Lung (tissue), 12 donors: ENCODE measurements around the gene AAR2. TPM values are rescaled to one million over a fixed set of nuclear protein-coding genes. Genes with fewer than 3 reads are reported as not detected.

Experiments used
- ATAC-seq: fragments of 200-7000 bp; cut with Tn5 transposase; one replicate; pipeline ENCODE4 v1.9.1; 2020; ENCODE audit warnings: moderate number of reproducible peaks; ENCODE audit not compliant: insufficient read depth, low FRiP score
- DNase-seq, 3 donors: peaks; one replicate each; pipeline ENCODE4 v3.0.0-alpha.2; 2013 to 2017
- H3K27ac ChIP-seq, 2 donors: one replicate each; pipeline ENCODE4 v1.5.1; 2013; ENCODE audit warnings: mild to moderate bottlenecking in 2 of 2, moderate library complexity in 2 of 2, control low read depth in 1 of 2, inconsistent platforms in 1 of 2, low read depth in 1 of 2, low read length in 1 of 2
- H3K27me3 ChIP-seq, 3 donors: one replicate each; pipeline ENCODE4 v1.5.1; 2013; ENCODE audit warnings: low read length in 2 of 3; ENCODE audit not compliant: control insufficient read depth in 3 of 3, insufficient read depth in 3 of 3
- H3K36me3 ChIP-seq, 4 donors: one replicate each; pipeline ENCODE4 v1.5.1; 2013; ENCODE audit warnings: low read length in 4 of 4, mild to moderate bottlenecking in 1 of 4, moderate library complexity in 1 of 4; ENCODE audit not compliant: control insufficient read depth in 4 of 4, insufficient read depth in 4 of 4
- H3K4me1 ChIP-seq, 5 donors: one replicate each; pipeline ENCODE4 v1.5.1; 2013; ENCODE audit warnings: low read length in 5 of 5, mild to moderate bottlenecking in 2 of 5, moderate library complexity in 1 of 5; ENCODE audit not compliant: control insufficient read depth in 5 of 5, insufficient read depth in 5 of 5
- H3K4me3 ChIP-seq: one replicate; pipeline ENCODE4 v1.5.1; 2013; ENCODE audit warnings: mild to moderate bottlenecking, control low read depth, moderate library complexity
- H3K9ac ChIP-seq, 2 donors: one replicate each; pipeline ENCODE4 v1.5.1; 2013; ENCODE audit warnings: low read length in 2 of 2, control low read depth in 1 of 2; ENCODE audit not compliant: insufficient read depth in 1 of 2
- H3K9me3 ChIP-seq, 4 donors: one replicate each; pipeline ENCODE4 v1.5.1; 2013; ENCODE audit warnings: low read length in 3 of 4, mild to moderate bottlenecking in 1 of 4, moderate library complexity in 1 of 4; ENCODE audit not compliant: control insufficient read depth in 4 of 4, insufficient read depth in 3 of 4
- WGBS, 2 donors: extraction: QIAGEN DNeasy Blood & Tissue Kit; methylation state at CpG; one replicate each; pipeline ENCODE4 v1.1.7; 2013; 5-methylcytosine and 5-hydroxymethylcytosine counted together
- polyA plus RNA-seq, 2 donors: library from polyadenylated mRNA; stranded (reverse); fragments of 200-250 nt; gene quantifications; one replicate each; pipeline ENCODE4 v1.2.1, GENCODE V29; 2013
- total RNA-seq, 2 donors: library from RNA; depleted of rRNA in 1 of 2; stranded (reverse); fragments of >200 nt in 1 of 2; gene quantifications; one replicate each; pipeline ENCODE4 v1.2.1, GENCODE V29; 2014 to 2021
- TF ChIP-seq, protein P1 (sequence below): IDR thresholded peaks from 2 replicates; pipeline ENCODE4 v1.5.1; 2012; ENCODE audit warnings: mild to moderate bottlenecking; ENCODE audit errors: control extremely low read depth, extremely low read depth
- donor health status: control.
- donor health status: control.
- donor health status: Bipolar disorder and iron deficiency.
- donor health status: healthy.
- donor health status: DM: yes; HTN: yes; CAD: no.

Gene AAR2
- total and polyA plus RNA-seq, 4 donors = 18.1 to 31.2 (median 29.3) TPM

DNA sequence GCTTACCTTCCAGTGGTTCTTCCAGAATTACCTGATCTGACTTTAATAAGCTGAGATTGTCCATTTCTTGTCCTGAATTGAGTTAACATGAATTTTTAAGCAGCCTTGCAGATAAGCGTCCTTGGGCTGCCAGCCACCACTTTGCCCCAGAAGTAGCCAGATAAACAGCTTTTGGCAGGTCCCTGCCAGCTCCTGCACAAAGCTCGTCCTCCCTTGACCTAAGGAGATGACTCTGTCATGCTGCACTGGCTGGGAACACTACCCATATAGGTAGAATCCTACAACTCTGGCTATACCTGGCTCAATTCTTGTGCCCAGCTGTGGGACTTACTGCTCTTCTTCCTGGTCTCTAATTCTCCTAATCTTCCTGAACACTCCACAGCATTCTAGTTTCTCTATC is 39.6 kb upstream of the AAR2 start:
- no peak for ATAC-seq
- WGBS, 2 donors = 78 to 80% methylated on average over 2 of the region's 2 CpGs

DNA sequence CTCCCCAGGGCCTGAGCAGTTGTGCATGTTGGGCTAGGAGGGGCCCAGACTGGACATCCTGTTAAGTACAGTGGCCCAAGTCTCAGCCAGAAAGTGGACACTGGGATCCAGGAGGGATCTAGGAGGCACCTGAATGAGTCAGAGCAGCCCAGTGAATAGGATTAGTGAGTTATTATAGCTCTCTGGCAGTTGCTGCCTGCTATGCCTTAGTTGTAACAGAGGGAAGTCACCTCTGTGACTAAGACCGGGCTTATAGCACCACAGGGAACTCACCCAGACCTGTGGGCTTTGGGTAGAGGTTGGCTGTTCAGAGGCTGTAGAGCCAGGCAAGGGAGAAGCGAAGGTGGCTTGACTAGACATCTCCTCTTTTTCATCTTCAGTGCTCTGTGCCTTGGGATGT is 39.0 kb upstream of the AAR2 start:
- TF ChIP-seq, protein P1, sequence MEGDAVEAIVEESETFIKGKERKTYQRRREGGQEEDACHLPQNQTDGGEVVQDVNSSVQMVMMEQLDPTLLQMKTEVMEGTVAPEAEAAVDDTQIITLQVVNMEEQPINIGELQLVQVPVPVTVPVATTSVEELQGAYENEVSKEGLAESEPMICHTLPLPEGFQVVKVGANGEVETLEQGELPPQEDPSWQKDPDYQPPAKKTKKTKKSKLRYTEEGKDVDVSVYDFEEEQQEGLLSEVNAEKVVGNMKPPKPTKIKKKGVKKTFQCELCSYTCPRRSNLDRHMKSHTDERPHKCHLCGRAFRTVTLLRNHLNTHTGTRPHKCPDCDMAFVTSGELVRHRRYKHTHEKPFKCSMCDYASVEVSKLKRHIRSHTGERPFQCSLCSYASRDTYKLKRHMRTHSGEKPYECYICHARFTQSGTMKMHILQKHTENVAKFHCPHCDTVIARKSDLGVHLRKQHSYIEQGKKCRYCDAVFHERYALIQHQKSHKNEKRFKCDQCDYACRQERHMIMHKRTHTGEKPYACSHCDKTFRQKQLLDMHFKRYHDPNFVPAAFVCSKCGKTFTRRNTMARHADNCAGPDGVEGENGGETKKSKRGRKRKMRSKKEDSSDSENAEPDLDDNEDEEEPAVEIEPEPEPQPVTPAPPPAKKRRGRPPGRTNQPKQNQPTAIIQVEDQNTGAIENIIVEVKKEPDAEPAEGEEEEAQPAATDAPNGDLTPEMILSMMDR = no peak
- no peak overlapping the region for H3K27ac ChIP-seq
- WGBS, 2 donors = 96 to 100% methylated on average over 2 of the region's 2 CpGs
- no peaks in the 10 kb centered on the region for H3K9me3 ChIP-seq
- H3K9ac ChIP-seq = no peak overlapping the region
- no peak overlapping the region for H3K4me3 ChIP-seq
- no peaks in the 10 kb centered on the region for H3K27me3 ChIP-seq
- no peak for ATAC-seq
- no peak for DNase-seq
- H3K4me1 ChIP-seq = no peaks in the 10 kb centered on the region
- peaks cover 0 to 33% (median 9%) of the 10 kb centered on the region in 4 donors for H3K36me3 ChIP-seq

More for the DNA sequence above, 39.6 kb upstream of the AAR2 start:
- Histone ChIP-seq H3K4me3 (no peak overlapping the region), H3K27me3 (no peaks in the 10 kb centered on the region), H3K27ac (no peak overlapping the region), H3K9ac (no peak overlapping the region), H3K36me3 (peaks cover 0 to 33% (median 9%) of the 10 kb centered on the region in 4 donors), H3K9me3 (no peaks in the 10 kb centered on the region), H3K4me1 (no peaks in the 10 kb centered on the region)
- TF ChIP-seq, protein P1 = no peak
- DNase-seq = no peak

DNA sequence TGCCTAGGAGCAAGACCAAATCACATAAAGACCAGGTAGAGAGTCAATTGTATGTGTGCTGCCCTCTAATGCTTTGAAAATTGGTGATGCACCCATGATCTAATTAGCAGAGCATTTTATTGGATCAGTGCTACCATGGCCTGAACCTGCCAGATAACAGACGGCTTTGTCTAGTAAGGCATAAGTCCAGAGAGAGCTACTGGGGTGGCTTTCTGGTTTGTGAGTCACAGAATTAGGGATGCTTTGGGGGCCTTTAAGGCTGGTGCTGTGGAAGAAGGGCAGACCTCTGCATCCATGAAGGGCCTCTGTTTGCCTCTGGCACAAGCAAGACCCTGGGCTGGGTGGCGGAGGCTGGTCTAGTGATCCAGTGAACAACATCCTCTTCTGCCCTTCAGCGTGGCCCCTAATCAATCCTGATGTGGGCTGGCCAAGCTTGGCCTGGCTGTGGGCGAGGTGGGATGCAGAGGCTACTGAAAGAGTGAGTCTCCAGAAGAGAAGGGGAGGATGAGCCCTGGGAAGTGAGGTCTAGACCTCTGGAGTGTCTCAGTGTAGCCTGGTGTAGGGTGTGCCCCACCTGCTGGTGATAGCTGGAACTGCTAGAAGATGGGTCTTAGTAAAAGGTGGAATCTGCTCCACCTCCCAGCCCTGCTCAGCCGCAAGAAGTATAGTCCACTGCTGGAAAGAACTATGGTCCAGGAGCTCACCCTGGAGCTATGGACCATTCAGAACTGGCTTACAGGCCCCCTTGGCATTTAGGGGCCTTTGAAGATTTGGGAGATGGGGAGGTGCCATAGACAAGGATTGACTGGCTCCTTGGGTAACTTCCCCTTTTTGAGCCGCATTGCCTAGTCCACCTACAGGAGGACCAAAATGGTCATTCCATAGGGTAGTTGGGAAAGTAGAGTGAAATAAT is 36.7 kb upstream of the AAR2 start:
- H3K9me3 ChIP-seq = no peaks in the 10 kb centered on the region
- H3K36me3 ChIP-seq = peaks cover 0 to 28% (median 5%) of the 10 kb centered on the region in 4 donors

More for the DNA sequence above, 36.7 kb upstream of the AAR2 start:
- Histone ChIP-seq H3K27me3 (no peaks in the 10 kb centered on the region), H3K4me3 (no peak overlapping the region), H3K9ac (no peak overlapping the region), H3K27ac (no peak overlapping the region), H3K4me1 (no peaks in the 10 kb centered on the region)
- TF ChIP-seq, protein P1 = peak; percentile 68
- 53 to 54% methylated on average over 6 of the region's 6 CpGs for WGBS, 2 donors
- DNase-seq = peak; percentile 72 to 82 (median 76)
- peak; percentile 80 for ATAC-seq
